Left ventricle myocardium superior (tissue), 1 donor: ENCODE data around the gene PAK1. TPM values are rescaled to one million over a fixed set of nuclear protein-coding genes. Genes with fewer than 3 reads are reported as not detected.
A peak's percentile ranks its signal among the peaks of the same experiment; 100 is the strongest.
"Not testable (repeated sequence)": the region's sequence is repeated elsewhere in the genome, so short reads cannot be mapped to it uniquely, and the experiment has no call there.

ENCODE experiments used
- ATAC-seq: fragments of 200-7000 bp; cut with Tn5 transposase; one replicate; pipeline ENCODE4 v1.9.1; 2020; ENCODE audit warnings: mild to moderate bottlenecking, moderate library complexity
- DNase-seq: peaks from one replicate; pipeline ENCODE4 v3.0.0-alpha.2; 2020
- intact Hi-C: fragments of 100-400 bp; cut with micrococcal nuclease; formaldehyde crosslinking; loops from one replicate; pipeline ENCODE4 v1.11.0; 2022
- total RNA-seq: library from RNA; stranded (reverse); fragmentation: NEBNext Ultra II Directional; extraction: Animal tissue kit (Norgen Biotek cat#: 25700); gene quantifications from one replicate; pipeline ENCODE4 v1.2.1, GENCODE V29; 2021
- donor health status: DM: no; HTN: yes; CAD: no; lungs with severe emphysema.

PAK1 gene
- total RNA-seq, 1 donor from 2014 or later, result 7.6 TPM

DNA sequence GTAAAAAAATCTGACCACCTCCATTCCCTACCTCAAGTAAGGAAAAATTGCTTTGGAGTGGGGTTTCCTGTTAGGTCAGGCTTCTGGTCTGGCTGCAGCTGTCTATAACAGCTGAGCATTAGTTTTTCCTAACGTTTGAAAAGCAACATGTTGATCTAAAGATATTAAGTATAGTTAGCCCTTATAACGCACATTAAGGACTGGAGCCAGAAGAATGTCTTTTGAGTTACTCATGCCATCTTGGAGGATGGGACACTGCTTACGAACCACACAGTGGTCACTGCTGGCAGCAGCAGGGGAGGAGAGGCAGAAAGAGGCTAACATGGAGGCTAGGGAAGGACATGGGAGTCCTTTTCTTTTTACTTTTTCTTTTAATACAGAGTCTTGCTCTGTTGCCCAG, 128.3 kb downstream of the PAK1 start:
- ATAC-seq (no peak), DNase-seq (no peak)
- intact Hi-C loops, result no loop called here

DNA sequence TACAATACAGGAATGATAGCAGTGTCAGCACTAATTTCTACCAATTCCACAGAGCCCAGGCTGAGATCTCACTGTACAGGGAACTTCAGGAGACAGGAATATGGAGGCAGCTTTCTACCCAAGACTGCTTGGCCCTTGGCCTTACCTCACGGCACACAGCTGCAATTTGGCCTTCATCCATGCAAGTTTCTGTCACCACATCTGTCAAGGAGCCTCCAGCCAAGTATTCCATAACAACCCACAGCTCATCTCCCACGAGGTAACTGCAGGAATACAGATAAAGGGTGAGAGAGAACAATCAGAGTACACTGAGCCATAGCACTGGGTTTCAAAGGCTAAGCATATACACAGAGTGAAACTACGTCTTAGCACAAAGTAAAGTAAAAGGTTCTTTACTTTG, 133.4 kb downstream of the PAK1 start:
- intact Hi-C loops, result no loop called here
- DNase-seq, result no peak
- ATAC-seq, result no peak

DNA sequence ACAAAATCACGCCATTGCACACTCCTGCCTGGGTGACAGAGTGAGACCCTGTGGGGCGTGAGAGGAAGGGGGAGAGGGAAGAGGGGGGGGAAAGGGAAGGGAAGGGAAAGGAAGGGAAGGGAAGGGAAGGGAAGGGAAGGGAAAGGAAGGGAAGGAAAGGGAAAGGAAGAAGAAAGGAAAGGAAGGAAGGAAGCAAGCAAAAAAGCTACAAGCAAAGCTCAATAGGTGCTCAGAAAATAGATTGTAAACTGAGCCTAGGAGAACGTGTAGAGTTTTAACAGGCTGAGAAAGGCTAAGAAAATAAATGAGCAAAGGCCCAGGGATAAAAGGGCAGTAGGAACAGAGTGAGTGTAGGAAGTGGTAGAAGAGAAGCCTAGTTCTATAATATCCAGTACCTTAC, 141.6 kb downstream of the PAK1 start:
- DNase-seq (no peak), ATAC-seq (no peak)
- intact Hi-C loops, result no loop called here

DNA sequence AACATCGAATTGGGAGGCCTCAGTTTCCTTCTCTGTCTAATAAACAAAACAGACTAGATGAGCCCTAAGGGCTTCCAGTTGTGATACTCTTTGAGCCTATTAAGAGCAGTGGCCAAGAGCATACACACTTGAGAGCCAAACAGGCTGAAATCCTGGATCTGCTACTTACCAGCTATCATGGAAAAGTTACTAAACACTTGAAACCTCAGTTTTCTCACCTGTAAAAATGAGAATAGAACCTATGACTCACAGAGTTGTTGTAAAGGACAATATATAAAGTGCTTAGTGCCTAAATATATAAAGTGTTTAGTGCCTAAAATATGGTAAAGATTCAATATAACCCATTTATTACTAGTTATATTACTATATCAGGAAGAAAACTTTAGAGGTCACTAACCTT, 148.7 kb downstream of the PAK1 start:
- no peak for ATAC-seq

DNA sequence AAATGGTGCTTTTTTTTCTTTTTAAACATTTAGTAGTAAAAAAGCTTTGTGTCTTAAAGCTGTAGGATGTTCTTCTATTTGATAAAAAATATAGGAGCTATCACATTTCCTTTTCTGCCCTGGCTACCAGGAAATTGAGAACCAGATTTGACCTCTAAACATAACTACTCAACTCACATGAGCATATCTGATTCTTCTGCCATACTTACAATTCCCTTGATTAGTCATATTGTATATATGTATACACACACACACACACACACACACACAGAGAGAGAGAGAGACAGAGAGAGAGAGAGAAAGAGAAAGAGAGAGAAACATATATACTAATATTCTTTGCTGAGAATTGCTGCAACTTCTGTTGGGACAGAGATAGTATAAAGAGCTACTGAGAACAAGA, 149.4 kb downstream of the PAK1 start:
- intact Hi-C loops, result no loop called here
- no peak for ATAC-seq
- DNase-seq, result no peak

More for the DNA sequence above, 148.7 kb downstream of the PAK1 start:
- DNase-seq, result no peak
- intact Hi-C loops, result no loop called here

DNA sequence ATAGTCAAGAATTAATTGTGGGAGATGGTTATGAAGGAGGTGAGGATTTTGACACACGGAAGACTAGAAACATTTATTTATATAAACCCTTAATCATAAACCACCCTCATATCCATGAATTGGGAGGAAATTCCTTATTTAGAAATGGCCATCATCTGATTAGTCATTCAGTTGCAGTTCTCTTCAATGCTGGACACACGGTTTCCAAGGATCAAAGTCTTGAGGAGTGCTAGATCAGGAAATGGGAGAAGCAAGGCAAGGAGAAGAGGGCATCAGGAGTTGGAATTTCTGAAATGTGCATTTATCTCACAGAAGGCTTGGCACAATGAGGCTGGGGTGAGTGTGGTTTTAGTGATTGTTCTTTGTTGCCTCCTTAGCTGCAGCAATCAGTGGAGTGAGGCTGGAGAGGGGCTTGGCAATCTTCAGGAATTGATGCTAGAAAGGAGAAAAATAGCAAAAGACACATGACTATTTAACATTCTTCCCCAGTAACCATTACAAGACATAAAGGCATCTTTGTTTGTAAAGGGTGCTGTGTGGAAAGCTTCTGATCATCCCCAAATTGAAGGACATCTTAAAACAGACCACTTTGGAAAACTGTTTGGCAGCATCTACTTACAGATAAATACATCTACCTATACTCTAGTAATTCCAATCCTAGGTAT, 150.8 kb downstream of the PAK1 start:
- intact Hi-C loops, result no loop called here
- ATAC-seq (no peak), DNase-seq (no peak)

DNA sequence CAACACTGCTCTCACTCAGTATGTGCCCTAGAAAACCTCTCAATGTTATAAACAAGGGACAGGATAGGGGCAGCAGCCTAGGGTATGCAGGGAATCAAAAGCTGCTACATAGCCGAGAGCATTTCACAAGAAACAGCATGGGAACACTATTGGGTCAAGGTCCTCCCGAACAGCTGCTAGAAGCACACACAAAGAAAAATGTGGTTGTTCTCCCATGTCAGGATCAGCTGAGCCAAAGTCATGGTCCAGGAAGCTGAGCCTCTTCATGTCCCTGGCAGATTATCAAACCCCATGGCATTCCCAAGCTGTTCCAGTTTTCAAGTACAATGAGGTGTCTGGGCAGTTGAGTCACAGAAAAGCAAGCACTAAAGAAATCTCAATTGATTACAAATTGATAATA, 151.4 kb downstream of the PAK1 start:
- intact Hi-C loops, result no loop called here
- peak; percentile 55 for ATAC-seq
- DNase-seq, result no peak

DNA sequence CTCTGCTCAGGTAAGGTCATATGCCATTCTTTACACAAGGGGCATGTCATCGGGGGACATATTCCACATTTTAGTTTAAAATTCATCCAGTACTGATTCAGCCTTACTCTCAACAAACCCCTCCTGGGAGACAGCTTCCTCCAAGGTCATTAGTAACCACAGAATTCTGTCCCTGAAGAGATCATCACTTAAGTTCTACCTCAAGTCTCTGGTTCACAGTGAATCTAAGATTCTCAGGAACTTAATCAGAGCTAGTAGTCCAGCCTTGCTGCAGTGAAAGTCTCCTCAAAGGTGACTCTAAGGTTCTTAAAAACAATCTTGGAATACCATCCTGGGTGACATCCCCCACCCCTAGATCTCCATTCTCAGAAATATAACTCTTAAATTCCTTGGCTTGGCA, 153.5 kb downstream of the PAK1 start:
- intact Hi-C loops, result no loop called here
- no peak for ATAC-seq
- DNase-seq, result no peak

DNA sequence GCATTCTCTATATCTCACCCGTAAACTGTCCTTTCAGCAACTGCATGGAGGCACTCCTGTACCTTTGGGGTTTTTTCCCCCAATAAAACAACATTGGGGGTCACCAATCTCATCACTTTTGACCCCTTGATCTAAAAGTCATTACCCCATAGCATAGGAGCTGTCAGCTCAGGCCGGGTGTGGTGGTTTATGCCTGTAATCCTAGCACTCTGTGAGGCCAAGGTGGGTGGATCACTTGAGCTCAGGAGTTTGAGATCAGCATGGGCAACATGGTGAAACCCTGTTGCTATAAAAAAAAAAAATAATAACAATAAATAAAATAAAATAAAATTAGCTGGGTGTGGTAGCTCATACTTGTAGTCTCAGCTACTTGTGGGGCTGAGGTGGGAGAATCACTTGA, 155.3 kb downstream of the PAK1 start:
- ATAC-seq, result no peak
- intact Hi-C loops, result no loop called here

DNA sequence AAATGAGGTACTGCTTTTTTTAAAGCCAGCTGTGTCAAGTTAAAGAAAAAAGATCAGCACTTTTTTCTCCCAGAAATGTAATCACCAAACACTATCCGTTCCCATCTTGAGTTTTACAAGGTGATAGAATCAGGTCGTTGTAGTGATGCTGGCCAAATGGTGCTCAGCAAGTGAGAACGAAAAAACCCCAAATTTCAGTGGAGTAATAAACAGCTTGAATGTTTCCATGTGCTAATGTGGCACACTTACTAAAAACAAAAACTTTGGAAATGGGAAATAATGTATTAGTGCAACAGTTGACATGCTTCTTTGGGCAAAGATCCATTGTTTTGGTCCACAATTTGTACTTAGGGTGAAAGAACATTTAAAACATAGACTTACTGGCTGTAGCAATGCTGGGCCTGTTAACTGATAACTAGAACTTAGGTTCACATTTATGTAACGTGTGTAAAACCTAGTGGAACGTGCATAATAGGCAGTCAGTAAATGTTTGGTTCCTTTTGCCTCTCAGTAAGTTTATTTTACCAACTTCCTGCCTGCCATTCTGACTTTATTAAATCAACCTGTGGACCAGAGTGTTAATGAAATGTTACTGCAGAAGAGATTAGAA, 157.1 kb downstream of the PAK1 start:
- intact Hi-C loops, result no loop called here
- ATAC-seq, result no peak
- no peak for DNase-seq

More for the DNA sequence above, 155.3 kb downstream of the PAK1 start:
- DNase-seq, result no peak

DNA sequence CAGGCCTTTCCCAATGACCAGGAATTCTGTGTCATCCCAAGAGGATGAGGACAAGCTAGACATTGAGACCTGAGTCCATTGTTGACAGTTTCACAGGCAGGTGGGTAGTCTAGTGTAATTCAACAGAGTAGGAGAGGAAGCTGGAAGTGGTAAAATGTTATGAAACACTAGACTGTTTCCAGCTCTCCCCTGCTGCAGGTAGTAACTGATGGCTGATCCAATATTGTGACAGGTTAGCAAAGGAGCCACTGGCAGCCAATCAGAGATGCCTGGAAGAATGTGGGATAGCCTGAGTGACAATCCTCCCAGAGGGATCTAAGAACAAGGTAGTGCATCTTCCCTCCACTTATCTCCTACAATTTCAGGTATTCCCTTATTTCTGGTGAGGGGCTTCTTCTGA, 161.8 kb downstream of the PAK1 start:
- intact Hi-C loops, result no loop called here
- DNase-seq (no peak), ATAC-seq (no peak)

DNA sequence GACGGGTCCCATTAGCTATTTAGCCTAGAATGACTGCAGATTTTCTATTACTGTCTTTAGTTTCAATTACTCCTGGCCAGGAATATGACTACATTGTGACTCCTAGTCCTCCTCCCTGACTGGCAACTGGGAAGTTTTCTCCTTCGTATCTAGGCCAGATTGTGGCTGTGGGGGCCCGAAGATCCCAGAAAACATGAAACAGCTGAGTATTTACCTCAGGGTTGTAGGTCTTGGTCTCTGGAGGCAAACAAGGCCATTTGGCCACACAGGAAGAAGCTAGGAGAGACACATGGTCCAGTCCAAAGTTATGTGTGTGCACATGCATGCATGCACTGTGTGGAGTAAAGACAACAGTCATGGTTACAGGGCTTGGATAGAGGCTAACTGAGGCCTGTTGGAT, 162.2 kb downstream of the PAK1 start:
- DNase-seq (no peak), ATAC-seq (no peak)
- intact Hi-C loops, result no loop called here

DNA sequence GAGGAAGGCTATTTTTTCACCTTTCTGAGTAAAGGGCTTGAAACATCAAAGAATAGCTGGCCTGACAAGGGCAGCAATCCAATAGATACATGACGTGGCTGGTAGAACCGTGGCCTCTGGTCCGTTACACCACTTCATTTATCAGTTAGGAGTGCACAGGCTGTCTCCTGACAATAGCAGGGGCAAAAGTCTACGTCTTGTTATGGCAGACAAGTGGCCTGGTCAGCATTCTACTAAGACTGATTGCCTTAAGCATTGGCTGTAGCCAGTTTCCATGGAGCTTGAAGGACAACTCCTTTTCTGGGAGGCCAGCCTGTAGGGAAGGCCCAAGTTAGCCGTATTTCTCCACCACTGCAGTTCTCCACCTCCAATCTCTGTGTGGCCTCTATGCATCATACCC, 163.2 kb downstream of the PAK1 start:
- DNase-seq (no peak), ATAC-seq (no peak)
- intact Hi-C loops, result no loop called here

DNA sequence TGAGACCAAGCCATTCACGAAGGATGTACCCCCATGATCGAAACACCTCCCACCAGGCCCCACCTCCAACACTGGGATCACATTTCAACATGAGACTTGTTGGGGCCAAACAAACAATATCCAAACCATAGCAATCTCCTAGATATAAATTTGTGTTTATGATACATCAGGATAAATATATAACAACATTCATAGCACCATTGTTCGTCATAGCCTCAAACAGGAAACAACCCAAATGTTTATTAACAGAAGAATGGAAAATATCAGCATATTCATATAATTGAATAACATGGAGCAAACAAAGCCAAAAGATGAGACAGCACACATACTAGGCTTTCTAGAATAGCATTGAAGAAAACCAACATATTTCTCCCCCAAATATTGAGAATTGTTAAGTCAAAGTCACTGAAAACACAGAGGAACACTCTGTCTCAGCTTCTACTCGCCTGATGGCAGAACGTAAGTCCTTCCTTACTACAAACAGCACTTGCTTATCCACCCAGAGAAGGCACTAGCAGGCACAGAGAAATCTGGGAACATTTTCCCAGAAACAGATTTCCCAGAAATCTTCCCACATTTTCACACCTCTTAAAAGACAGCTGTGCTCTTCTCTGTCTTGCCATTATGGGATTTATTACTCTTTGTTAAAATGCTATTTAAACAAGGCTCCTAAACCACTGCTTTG, 164.4 kb downstream of the PAK1 start:
- DNase-seq, result no peak
- intact Hi-C loops, result no loop called here
- no peak for ATAC-seq

DNA sequence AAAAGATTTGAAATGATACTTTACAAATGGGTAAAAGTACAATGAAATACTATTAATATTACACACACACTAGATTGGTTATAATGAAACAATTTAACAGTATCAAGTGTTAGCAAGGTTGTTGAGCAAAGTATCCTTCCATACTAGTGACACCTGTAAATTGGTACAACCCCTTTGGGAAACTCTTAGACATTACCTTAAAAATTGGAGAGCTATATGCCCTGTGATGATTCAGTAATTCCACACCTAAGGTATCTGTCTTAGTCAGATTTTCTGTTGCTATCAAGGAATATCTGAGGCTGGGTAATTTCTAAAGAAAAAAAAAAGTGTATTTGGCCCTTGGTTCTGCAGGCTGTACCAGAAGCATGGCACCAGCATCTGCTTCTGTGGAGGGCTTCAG, 165.1 kb downstream of the PAK1 start:
- ATAC-seq, result no peak
- intact Hi-C loops, result no loop called here

DNA sequence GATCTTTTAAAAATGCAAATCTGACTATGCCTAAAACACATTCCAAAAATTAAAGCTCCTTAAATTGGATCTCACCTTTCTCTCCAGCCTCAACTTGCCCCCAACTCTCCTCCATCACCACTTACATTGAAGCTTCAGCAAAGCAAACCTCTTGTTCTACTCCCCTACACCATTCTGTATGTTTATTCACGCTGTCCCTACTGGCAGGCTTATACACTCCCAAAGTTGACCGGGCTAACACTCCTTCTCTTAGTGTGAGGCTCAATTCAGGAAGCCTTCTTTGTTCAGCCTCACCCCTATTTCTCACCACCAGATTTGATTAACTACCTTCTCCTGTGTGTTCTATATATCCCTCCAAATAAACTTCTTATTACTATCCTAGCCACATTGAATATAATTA, 170.6 kb downstream of the PAK1 start:
- ATAC-seq (no peak), DNase-seq (no peak)
- intact Hi-C loops, result no loop called here

More for the DNA sequence above, 165.1 kb downstream of the PAK1 start:
- DNase-seq, result no peak

DNA sequence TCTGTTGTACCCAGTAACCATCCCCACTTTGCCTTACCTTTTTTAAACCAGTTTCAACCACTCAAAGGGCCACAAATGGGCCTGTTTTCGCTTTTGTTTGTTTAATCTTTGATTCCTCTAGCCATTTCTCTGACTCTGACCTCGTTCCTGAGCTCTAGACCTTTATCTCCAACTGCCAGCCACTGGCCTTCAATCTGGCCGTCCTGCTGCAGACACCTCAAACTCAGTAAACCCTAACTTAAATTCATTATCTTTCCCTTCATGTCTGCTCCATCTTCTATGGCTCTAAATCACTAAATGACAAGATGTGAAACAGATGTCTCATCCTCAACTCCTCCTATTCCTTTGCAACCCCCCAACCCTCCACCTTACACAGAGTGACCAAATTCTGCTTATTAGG, 171.1 kb downstream of the PAK1 start:
- ATAC-seq, result no peak
- DNase-seq, result no peak
- intact Hi-C loops, result no loop called here

DNA sequence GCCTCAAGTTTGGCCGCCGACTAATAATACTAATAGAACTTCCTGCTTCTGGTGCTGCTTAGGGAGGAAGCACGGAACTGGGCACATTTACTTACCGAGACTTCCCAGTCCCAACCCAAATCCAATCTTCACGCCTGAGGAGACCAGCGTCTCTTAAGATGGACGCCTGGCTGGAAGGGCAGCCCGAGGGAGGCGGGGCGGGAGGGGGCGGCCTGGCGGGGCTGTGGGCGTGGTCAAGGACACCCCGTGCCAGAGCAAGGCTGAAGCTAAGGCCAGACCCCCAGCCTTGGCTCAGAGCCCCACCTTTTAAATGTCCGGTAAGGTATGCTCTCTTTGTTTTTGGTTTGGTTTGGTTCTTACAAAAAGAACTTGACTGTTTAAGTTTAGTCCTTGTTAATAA, 172.4 kb downstream of the PAK1 start, which contains the start of gene GDPD4:
Gene GDPD4, minus strand, starts transcription at position 177 of the 400 bp plus-strand sequence. CDS start 16,549 bp downstream, outside the sequence.
- no peak for ATAC-seq
- intact Hi-C loops, result no loop called here
- no peak for DNase-seq

DNA sequence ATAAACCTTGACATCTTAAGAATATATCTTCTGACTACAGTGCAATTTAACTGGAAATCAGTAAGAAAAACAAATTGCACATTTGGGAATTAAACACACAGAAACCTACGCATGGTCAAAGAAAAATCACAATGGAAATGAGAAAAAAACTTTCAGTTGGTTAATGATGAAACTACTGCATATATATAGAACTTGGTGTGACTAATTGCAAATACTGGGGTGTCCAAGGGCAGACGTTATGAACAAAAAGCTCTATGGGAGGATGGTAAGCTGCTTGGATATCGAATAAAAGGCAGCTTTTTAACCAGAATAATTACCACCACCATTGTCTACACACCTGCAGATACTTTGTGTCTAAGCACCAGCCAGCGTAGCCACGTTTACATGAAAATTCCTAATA, 173.2 kb downstream of the PAK1 start:
- DNase-seq (no peak), ATAC-seq (no peak)
- intact Hi-C loops, result no loop called here

DNA sequence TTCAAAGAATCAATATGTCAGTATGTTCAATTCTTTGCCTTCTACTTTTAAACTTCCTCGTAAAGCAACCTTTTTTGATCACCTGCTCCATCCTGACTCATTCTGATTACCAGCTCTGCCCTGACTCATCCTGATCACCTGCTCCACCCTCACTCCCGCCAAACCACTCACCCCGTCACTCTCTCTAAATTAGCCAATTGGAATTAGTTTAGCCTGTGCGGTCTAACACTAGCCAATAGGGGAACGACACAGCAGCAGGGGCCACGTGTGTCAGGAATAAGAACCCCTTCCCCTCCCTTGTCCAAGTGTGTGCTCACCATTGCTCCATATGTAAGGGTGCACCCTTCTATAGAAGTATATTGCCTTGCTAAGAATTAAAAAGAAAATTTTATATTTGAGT, 173.9 kb downstream of the PAK1 start:
- ATAC-seq, DNase-seq, intact Hi-C loops: not testable (repeated sequence)

DNA sequence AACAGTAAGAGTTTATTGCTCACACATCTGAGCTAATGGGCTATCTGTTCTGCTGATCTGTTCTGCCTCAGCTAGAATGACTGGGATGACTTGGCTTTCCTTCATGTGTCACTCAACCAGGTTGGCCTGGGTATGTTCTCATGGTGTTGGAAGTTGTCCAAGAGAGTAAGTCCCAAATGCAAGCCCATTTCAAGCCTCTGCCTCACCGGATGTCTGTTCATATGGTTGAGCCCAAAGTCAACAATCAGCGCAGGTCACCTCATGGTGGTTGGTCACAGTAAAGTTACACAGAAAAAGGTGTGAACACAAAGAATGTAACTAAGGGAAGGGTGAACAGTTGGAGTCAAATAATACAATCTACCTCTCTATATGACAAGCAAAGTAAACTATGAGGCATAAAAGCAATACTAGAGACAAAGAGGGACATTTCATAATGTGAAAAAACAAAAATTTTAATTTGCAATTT, 174.3 kb downstream of the PAK1 start:
- ATAC-seq (no peak), DNase-seq (no peak)
- intact Hi-C loops, result no loop called here
